SH-SY5Y (cell line): ENCODE data around the gene GUCY1A2.

Source experiments
- GATA2 ChIP-seq: IDR thresholded peaks from 2 replicates; pipeline ENCODE4 v1.6.1; 2011; ENCODE audit warnings: mild to moderate bottlenecking, low read depth, low read length
- GATA3 ChIP-seq: IDR thresholded peaks from 2 replicates; pipeline ENCODE4 v1.6.1; 2011; ENCODE audit warnings: low read depth, mild to moderate bottlenecking, low read length, moderate library complexity

- TF ChIP-seq GATA2 = no peak
- TF ChIP-seq GATA3 = no peak
Observed at GRCh38 chr11:106999196-106999595, 19.1 kb downstream of the GUCY1A2 start.
